Uterus (tissue), 4 donors: ENCODE data around the gene CGB2. TPM values are rescaled to one million over a fixed set of nuclear protein-coding genes. Genes with fewer than 3 reads are reported as not detected.

Experiments used
- DNase-seq, 2 donors: peaks; one replicate each; pipeline ENCODE4 v3.0.0-alpha.2; 2019 to 2020
- H3K27ac ChIP-seq, 2 donors: fragments of 200-600 bp; sonication (generic); 1 replicate in 1 of 2; 2 replicates in 1 of 2; pipeline ENCODE4 v1.5.1; 2016 to 2018
- H3K27me3 ChIP-seq, 2 donors: fragments of 200-600 bp; sonication (generic); one replicate each; pipeline ENCODE4 v1.5.1; 2018 to 2019; ENCODE audit warnings: control low read depth in 1 of 2
- H3K36me3 ChIP-seq, 2 donors: fragments of 200-600 bp; sonication (generic); one replicate each; pipeline ENCODE4 v1.5.1; 2019; ENCODE audit warnings: control low read depth in 1 of 2
- H3K4me1 ChIP-seq, 2 donors: fragments of 200-600 bp; sonication (generic); one replicate each; pipeline ENCODE4 v1.5.1; 2018 to 2019; ENCODE audit warnings: control low read depth in 1 of 2
- H3K4me3 ChIP-seq, 2 donors: fragments of 200-600 bp; sonication (generic); 1 replicate in 1 of 2; 2 replicates in 1 of 2; pipeline ENCODE4 v1.5.1; 2018 to 2019; ENCODE audit warnings: mild to moderate bottlenecking in 1 of 2
- H3K9me3 ChIP-seq, 2 donors: fragments of 200-600 bp; sonication (generic); one replicate each; pipeline ENCODE4 v1.5.1; 2019; ENCODE audit warnings: control low read depth in 1 of 2
- CTCF ChIP-seq, 4 experiments: fragments of 200-600 bp in 2 of 4; fragments of 450-650 bp in 2 of 4; sonication (generic) in 2 of 4; IDR thresholded peaks; one replicate each; pipeline ENCODE4 v1.5.1; 2016 to 2019; ENCODE audit warnings: antibody characterized with exemption in 4 of 4, mild to moderate bottlenecking in 2 of 4, moderate library complexity in 1 of 4
- POLR2A ChIP-seq, 2 donors: fragments of 450-650 bp; IDR thresholded peaks; one replicate each; pipeline ENCODE4 v1.6.1; 2016; ENCODE audit warnings: antibody characterized with exemption in 2 of 2, mild to moderate bottlenecking in 1 of 2, moderate library complexity in 1 of 2
- intact Hi-C: fragments of 100-400 bp; cut with DNase I; formaldehyde crosslinking; loops from one replicate; pipeline ENCODE4 v1.15.1; 2023; ENCODE audit warnings: low total_unique reads
- total RNA-seq, 4 donors: library from RNA; depleted of rRNA in 3 of 4; stranded (reverse); fragments of >200 nt in 3 of 4; gene quantifications; one replicate each; pipeline versions ENCODE4 v1.1.0 to v1.2.4, GENCODE V29; 2014 to 2023
- donor health status: DM: yes; HTN: yes; CAD: no.

Gene CGB2
- total RNA-seq, 4 donors from 2014 or later: not detected

GRCh38 chr19:48988860-48989259 is 42.8 kb upstream of the CGB2 start:
- no peak overlapping the region for H3K27ac ChIP-seq
- intact Hi-C loops: no loop called here
- DNase-seq: no peak
- TF ChIP-seq POLR2A (IDR thresholded peaks at IDR 0.05): no peak
- H3K4me3 ChIP-seq: no peak overlapping the region
- H3K27me3 ChIP-seq: no peaks in the 10 kb centered on the region
- no peaks in the 10 kb centered on the region for H3K9me3 ChIP-seq
- peaks cover 6 to 16% of the 10 kb centered on the region in 2 donors for H3K4me1 ChIP-seq
- H3K36me3 ChIP-seq: no peaks in the 10 kb centered on the region

- Histone ChIP-seq H3K27me3 (no peaks in the 10 kb centered on the region), H3K9me3 (no peaks in the 10 kb centered on the region), H3K36me3 (no peaks in the 10 kb centered on the region), H3K27ac (peak overlapping the region in 1 of 2 donors; percentile 31), H3K4me3 (no peak overlapping the region), H3K4me1 (peaks cover 6 to 21% of the 10 kb centered on the region in 2 donors)
- DNase-seq: no peak
- intact Hi-C loops: no loop called here
- TF ChIP-seq POLR2A (IDR thresholded peaks at IDR 0.05): no peak
- no peak for TF ChIP-seq CTCF (IDR thresholded peaks at IDR 0.05)
Measured at GRCh38 chr19:48989701-48990291, 41.9 kb upstream of the CGB2 start.

- H3K4me1 ChIP-seq: peaks cover 6 to 24% of the 10 kb centered on the region in 2 donors
- TF ChIP-seq POLR2A (IDR thresholded peaks at IDR 0.05) (no peak), CTCF (IDR thresholded peaks at IDR 0.05) (no peak)
- H3K4me3 ChIP-seq: no peak overlapping the region
- H3K27ac ChIP-seq: peak overlapping the region in 1 of 2 donors; percentile 31
- H3K9me3 ChIP-seq: no peaks in the 10 kb centered on the region
- H3K27me3 ChIP-seq: no peaks in the 10 kb centered on the region
- DNase-seq: no peak
- intact Hi-C loops: no loop called here
- no peaks in the 10 kb centered on the region for H3K36me3 ChIP-seq
Measured at GRCh38 chr19:48990400-48990799, 41.3 kb upstream of the CGB2 start.

- H3K27me3 ChIP-seq: no peaks in the 10 kb centered on the region
- H3K9me3 ChIP-seq: no peaks in the 10 kb centered on the region
- H3K4me3 ChIP-seq: peak overlapping the region in 1 of 2 donors; percentile 77
- peak overlapping the region; percentile 93 to 97 for H3K27ac ChIP-seq
- intact Hi-C loops: no loop called here
- H3K4me1 ChIP-seq: peaks cover 6 to 24% of the 10 kb centered on the region in 2 donors
- DNase-seq: no peak
- TF ChIP-seq CTCF (IDR thresholded peaks at IDR 0.05) (no peak), POLR2A (IDR thresholded peaks at IDR 0.05) (no peak)
- H3K36me3 ChIP-seq: no peaks in the 10 kb centered on the region
Measured at GRCh38 chr19:48991011-48991609, 40.6 kb upstream of the CGB2 start.

- Histone ChIP-seq H3K9me3 (no peaks in the 10 kb centered on the region), H3K36me3 (no peaks in the 10 kb centered on the region), H3K4me3 (peak overlapping the region; percentile 77 to 95), H3K4me1 (peaks cover 6 to 24% of the 10 kb centered on the region in 2 donors), H3K27me3 (no peaks in the 10 kb centered on the region), H3K27ac (peak overlapping the region; percentile 93 to 97)
- peak; percentile 52 to 64 for DNase-seq
- TF ChIP-seq POLR2A (IDR thresholded peaks at IDR 0.05) (peak; percentile 30 to 65), CTCF (IDR thresholded peaks at IDR 0.05) (no peak)
- intact Hi-C loops: no loop called here
Measured at GRCh38 chr19:48991873-48992580, 39.7 kb upstream of the CGB2 start.
